ENCODE measurements around the gene NPFF. TPM values are rescaled to one million over a fixed set of nuclear protein-coding genes. Genes with fewer than 3 reads are reported as not detected.
"Not testable (repeated sequence)": the region's sequence is repeated elsewhere in the genome, so short reads cannot be mapped to it uniquely, and the experiment has no call there.

NPFF gene
- polyA plus RNA-seq, 1 donor (not counting 4 experiments of a cell fraction or from before 2014, with no cell fraction given) = not detected

GRCh38 chr12:53551889-53552291 is 44.6 kb upstream of the NPFF start:
- Histone ChIP-seq H3K9me1 (ENCODE audit: control insufficient read depth, extremely low read depth, insufficient read depth, low read length) (no peaks in the 10 kb centered on the region), H3K9me3 (ENCODE audit: control insufficient read depth, low read depth, low read length) (no peaks in the 10 kb centered on the region), H3K4me3 (ENCODE audit: control insufficient read depth in 2 of 3, extremely low read depth in 1 of 3, insufficient read depth in 2 of 3, low read depth in 1 of 3, low read length in 3 of 3) (no peak overlapping the region), H4K20me1 (ENCODE audit: control insufficient read depth, extremely low read depth, insufficient read depth, low read length) (no peaks in the 10 kb centered on the region), H3K9ac (ENCODE audit: control insufficient read depth, extremely low read depth, insufficient read depth, low read length) (no peak overlapping the region), H2AFZ (ENCODE audit: control insufficient read depth, low read length) (no peak overlapping the region), H3K4me2 (ENCODE audit: control insufficient read depth, extremely low read depth, insufficient read depth, low read depth, low read length) (no peak overlapping the region), H3K79me2 (ENCODE audit: control insufficient read depth, insufficient read depth, low read length) (no peaks in the 10 kb centered on the region), H3K27ac (ENCODE audit: control insufficient read depth, insufficient read depth, low read length) (no peak overlapping the region), H3K4me1 (ENCODE audit: control insufficient read depth, extremely low read depth, insufficient read depth, low read length) (no peaks in the 10 kb centered on the region), H3K27me3 (ENCODE audit: control insufficient read depth, extremely low read depth, insufficient read depth, low read length) (no peaks in the 10 kb centered on the region), H3K36me3 (ENCODE audit: control insufficient read depth in 2 of 2, extremely low read depth in 1 of 2, insufficient read depth in 2 of 2, low read length in 2 of 2) (peaks cover 7 to 9% of the 10 kb centered on the region in 2 experiments)
- DNase-seq (ENCODE audit: low read depth, low spot score) (no peak), FAIRE-seq (no peak)
- dilution Hi-C loops (cut with MboI; ENCODE audit: extremely low pct_ligation_motif_present, low sequenced_read_pairs) = no loop called here
- TF ChIP-seq EZH2 (IDR thresholded peaks at IDR 0.05; ENCODE audit: low read length) (no peak), CTCF (optimal IDR thresholded peaks at IDR 0.05 in 1 of 3, IDR thresholded peaks at IDR 0.05 in 1 of 3, conservative IDR thresholded peaks at IDR 0.05 in 1 of 3; ENCODE audit: extremely low read depth in 1 of 3, insufficient read depth in 2 of 3, low read length in 3 of 3) (no peak)

- Histone ChIP-seq H4K20me1 (ENCODE audit: control insufficient read depth, extremely low read depth, insufficient read depth, low read length) (no peaks in the 10 kb centered on the region), H3K9me1 (ENCODE audit: control insufficient read depth, extremely low read depth, insufficient read depth, low read length) (no peaks in the 10 kb centered on the region), H3K27me3 (ENCODE audit: control insufficient read depth, extremely low read depth, insufficient read depth, low read length) (no peaks in the 10 kb centered on the region), H2AFZ (ENCODE audit: control insufficient read depth, low read length) (no peak overlapping the region), H3K4me2 (ENCODE audit: control insufficient read depth, extremely low read depth, insufficient read depth, low read depth, low read length) (no peak overlapping the region), H3K79me2 (ENCODE audit: control insufficient read depth, insufficient read depth, low read length) (no peaks in the 10 kb centered on the region), H3K36me3 (ENCODE audit: control insufficient read depth in 2 of 2, extremely low read depth in 1 of 2, insufficient read depth in 2 of 2, low read length in 2 of 2) (peaks cover 7 to 9% of the 10 kb centered on the region in 2 experiments), H3K9me3 (ENCODE audit: control insufficient read depth, low read depth, low read length) (no peaks in the 10 kb centered on the region), H3K27ac (ENCODE audit: control insufficient read depth, insufficient read depth, low read length) (no peak overlapping the region), H3K4me1 (ENCODE audit: control insufficient read depth, extremely low read depth, insufficient read depth, low read length) (no peaks in the 10 kb centered on the region), H3K9ac (ENCODE audit: control insufficient read depth, extremely low read depth, insufficient read depth, low read length) (no peak overlapping the region), H3K4me3 (ENCODE audit: control insufficient read depth in 2 of 3, extremely low read depth in 1 of 3, insufficient read depth in 2 of 3, low read depth in 1 of 3, low read length in 3 of 3) (no peak overlapping the region)
- TF ChIP-seq CTCF (optimal IDR thresholded peaks at IDR 0.05 in 1 of 3, IDR thresholded peaks at IDR 0.05 in 1 of 3, conservative IDR thresholded peaks at IDR 0.05 in 1 of 3; ENCODE audit: extremely low read depth in 1 of 3, insufficient read depth in 2 of 3, low read length in 3 of 3) (no peak), EZH2 (IDR thresholded peaks at IDR 0.05; ENCODE audit: low read length) (no peak)
- dilution Hi-C loops (cut with MboI; ENCODE audit: extremely low pct_ligation_motif_present, low sequenced_read_pairs) = no loop called here
- FAIRE-seq = no peak
- no peak for DNase-seq (ENCODE audit: low read depth, low spot score)
These were observed 43.3 kb upstream of the NPFF start for GRCh38 chr12:53550595-53550994.

GRCh38 chr12:53550131-53550530 is 42.8 kb upstream of the NPFF start:
- H3K9me1 ChIP-seq (ENCODE audit: control insufficient read depth, extremely low read depth, insufficient read depth, low read length); H3K36me3 ChIP-seq (ENCODE audit: control insufficient read depth in 2 of 2, extremely low read depth in 1 of 2, insufficient read depth in 2 of 2, low read length in 2 of 2); H3K27me3 ChIP-seq (ENCODE audit: control insufficient read depth, extremely low read depth, insufficient read depth, low read length); H2AFZ ChIP-seq (ENCODE audit: control insufficient read depth, low read length); dilution Hi-C loops (cut with MboI; ENCODE audit: extremely low pct_ligation_motif_present, low sequenced_read_pairs); H3K79me2 ChIP-seq (ENCODE audit: control insufficient read depth, insufficient read depth, low read length); H3K9me3 ChIP-seq (ENCODE audit: control insufficient read depth, low read depth, low read length); H4K20me1 ChIP-seq (ENCODE audit: control insufficient read depth, extremely low read depth, insufficient read depth, low read length); H3K4me3 ChIP-seq (ENCODE audit: control insufficient read depth in 2 of 3, extremely low read depth in 1 of 3, insufficient read depth in 2 of 3, low read depth in 1 of 3, low read length in 3 of 3); H3K4me2 ChIP-seq (ENCODE audit: control insufficient read depth, extremely low read depth, insufficient read depth, low read depth, low read length); H3K4me1 ChIP-seq (ENCODE audit: control insufficient read depth, extremely low read depth, insufficient read depth, low read length); H3K9ac ChIP-seq (ENCODE audit: control insufficient read depth, extremely low read depth, insufficient read depth, low read length); FAIRE-seq; DNase-seq (ENCODE audit: low read depth, low spot score); H3K27ac ChIP-seq (ENCODE audit: control insufficient read depth, insufficient read depth, low read length): not testable (repeated sequence)

- H3K27ac ChIP-seq (ENCODE audit: control insufficient read depth, insufficient read depth, low read length); DNase-seq (ENCODE audit: low read depth, low spot score); H3K9ac ChIP-seq (ENCODE audit: control insufficient read depth, extremely low read depth, insufficient read depth, low read length); H3K4me2 ChIP-seq (ENCODE audit: control insufficient read depth, extremely low read depth, insufficient read depth, low read depth, low read length); H3K27me3 ChIP-seq (ENCODE audit: control insufficient read depth, extremely low read depth, insufficient read depth, low read length); H3K4me1 ChIP-seq (ENCODE audit: control insufficient read depth, extremely low read depth, insufficient read depth, low read length); H4K20me1 ChIP-seq (ENCODE audit: control insufficient read depth, extremely low read depth, insufficient read depth, low read length); dilution Hi-C loops (cut with MboI; ENCODE audit: extremely low pct_ligation_motif_present, low sequenced_read_pairs); H3K4me3 ChIP-seq (ENCODE audit: control insufficient read depth in 2 of 3, extremely low read depth in 1 of 3, insufficient read depth in 2 of 3, low read depth in 1 of 3, low read length in 3 of 3); H3K9me1 ChIP-seq (ENCODE audit: control insufficient read depth, extremely low read depth, insufficient read depth, low read length); H3K9me3 ChIP-seq (ENCODE audit: control insufficient read depth, low read depth, low read length); H2AFZ ChIP-seq (ENCODE audit: control insufficient read depth, low read length); H3K79me2 ChIP-seq (ENCODE audit: control insufficient read depth, insufficient read depth, low read length); FAIRE-seq: not testable (repeated sequence)
- peaks cover 9 to 12% of the 10 kb centered on the region in 2 experiments for H3K36me3 ChIP-seq (ENCODE audit: control insufficient read depth in 2 of 2, extremely low read depth in 1 of 2, insufficient read depth in 2 of 2, low read length in 2 of 2)
These were observed 41.1 kb upstream of the NPFF start for GRCh38 chr12:53548354-53548753.

All from keratinocyte (primary cell).